B cell (primary cell): ENCODE results near the gene ARRB1. TPM values are rescaled to one million over a fixed set of nuclear protein-coding genes. Genes with fewer than 3 reads are reported as not detected.

Experiments
- ATAC-seq: fragments of 200-7000 bp; cut with Tn5 transposase; one replicate; pipeline ENCODE4 v1.10.0; 2021; ENCODE audit warnings: low read depth, mild to moderate bottlenecking, moderate number of reproducible peaks, moderate library complexity
- CTCF ChIA-PET: fragments of 350-600 bp; sonication (Branson Sonifier 250); formaldehyde crosslinking; loops from one replicate; lab custom pipeline; 2021; ENCODE audit warnings: antibody characterized with exemption, inconsistent platforms; lab: Charles Lee
- POLR2A ChIA-PET: fragments of 350-600 bp; sonication (Branson Sonifier 250); formaldehyde crosslinking; loops from one replicate; lab custom pipeline; 2021; ENCODE audit warnings: antibody characterized with exemption; lab: Charles Lee
- DNase-seq: peaks from one replicate; pipeline ENCODE4 v3.0.0; 2013
- H2AFZ ChIP-seq: 2 replicates; pipeline ENCODE4 v1.6.1; 2012; ENCODE audit warnings: mild to moderate bottlenecking, low read depth, low read length; ENCODE audit not compliant: insufficient read depth, poor library complexity, severe bottlenecking
- H3K27ac ChIP-seq, 2 donors: 1 replicate in 1 of 2; 2 replicates in 1 of 2; pipeline ENCODE4 v1.5.1; 2012 to 2013; ENCODE audit warnings: low read length in 2 of 2, mild to moderate bottlenecking in 2 of 2, moderate library complexity in 1 of 2
- H3K27me3 ChIP-seq, 4 experiments: fragments of 200-600 bp in 1 of 4; sonication (generic) in 1 of 4; replicated peaks in 1 of 4; 1 replicate in 2 of 4; 2 replicates in 2 of 4; pipeline versions ENCODE4 v1.6.1 to v1.7.0; 2013 to 2016; ENCODE audit warnings: low read length in 3 of 4, mild to moderate bottlenecking in 2 of 4, mixed read lengths in 1 of 4, moderate library complexity in 1 of 4; ENCODE audit not compliant: insufficient read depth in 4 of 4, control insufficient read depth in 3 of 4; ENCODE audit errors: control extremely low read depth in 1 of 4
- H3K36me3 ChIP-seq, 2 experiments: replicated peaks in 1 of 2; 1 replicate in 1 of 2; 2 replicates in 1 of 2; pipeline versions ENCODE4 v1.6.1 to v1.7.1; 2013; ENCODE audit warnings: low read length in 1 of 2; ENCODE audit not compliant: insufficient read depth in 2 of 2, control insufficient read depth in 1 of 2; ENCODE audit errors: control extremely low read depth in 1 of 2, extremely low read depth in 1 of 2
- H3K4me1 ChIP-seq, 2 donors: fragments of 200-600 bp in 1 of 2; sonication (generic) in 1 of 2; 1 replicate in 1 of 2; 2 replicates in 1 of 2; pipeline versions ENCODE4 v1.5.1 to v1.6.1; 2013 to 2017; ENCODE audit warnings: low read length in 2 of 2; ENCODE audit not compliant: control insufficient read depth in 2 of 2, insufficient read depth in 2 of 2
- H3K4me2 ChIP-seq: replicated peaks from 2 replicates; pipeline ENCODE3; 2012; ENCODE audit warnings: mild to moderate bottlenecking, low read depth, low read length; ENCODE audit not compliant: poor library complexity, severe bottlenecking
- H3K4me3 ChIP-seq, 5 experiments: fragments of 200-600 bp in 1 of 5; sonication (generic) in 1 of 5; 1 replicate in 3 of 5; 2 replicates in 2 of 5; pipeline versions ENCODE4 v1.5.1 to v1.7.0; 2011 to 2016; ENCODE audit warnings: low read length in 4 of 5, mild to moderate bottlenecking in 4 of 5, low read depth in 2 of 5, control low read depth in 1 of 5, moderate library complexity in 1 of 5; ENCODE audit not compliant: insufficient read depth in 1 of 5; ENCODE audit errors: control extremely low read depth in 1 of 5, extremely low read depth in 1 of 5
- H3K79me2 ChIP-seq: fragments of 200-600 bp; sonication (generic); one replicate; pipeline ENCODE4 v1.6.0; 2016; ENCODE audit warnings: low read length; ENCODE audit not compliant: control insufficient read depth, insufficient read depth
- H3K9ac ChIP-seq: fragments of 200-600 bp; sonication (generic); 2 replicates; pipeline ENCODE4 v1.6.1; 2017; ENCODE audit warnings: mild to moderate bottlenecking, low read length, moderate library complexity
- H3K9me3 ChIP-seq, 3 donors: one replicate each; pipeline versions ENCODE4 v1.6.1 to v1.7.1; 2013; ENCODE audit warnings: low read length in 2 of 3; ENCODE audit not compliant: control insufficient read depth in 2 of 3, insufficient read depth in 1 of 3; ENCODE audit errors: control extremely low read depth in 1 of 3
- H4K20me1 ChIP-seq: 2 replicates; pipeline ENCODE4 v1.6.0; 2012; ENCODE audit warnings: mild to moderate bottlenecking, low read length; ENCODE audit not compliant: insufficient read depth, control insufficient read depth, poor library complexity, severe bottlenecking
- H3K27ac Mint-ChIP-seq: one replicate; pipeline ENCODE4 v1.8.0; 2021; ENCODE audit warnings: mixed read lengths
- H3K27me3 Mint-ChIP-seq: one replicate; pipeline ENCODE4 v1.8.0; 2021; ENCODE audit warnings: mixed read lengths
- H3K4me1 Mint-ChIP-seq: one replicate; pipeline ENCODE4 v1.8.0; 2021; ENCODE audit warnings: mixed read lengths
- H3K4me3 Mint-ChIP-seq: one replicate; pipeline ENCODE4 v1.8.0; 2021; ENCODE audit warnings: mixed read lengths
- H3K9me3 Mint-ChIP-seq: one replicate; pipeline ENCODE4 v1.8.0; 2022; ENCODE audit warnings: mixed read lengths; ENCODE audit not compliant: insufficient read depth
- CTCF ChIP-seq: fragments of 200-600 bp; IDR thresholded peaks from one replicate; pipeline ENCODE4 v1.8.0; 2022; ENCODE audit warnings: antibody characterized with exemption, mild to moderate bottlenecking
- EZH2 ChIP-seq: IDR thresholded peaks from 2 replicates; pipeline ENCODE4 v1.6.1; 2012; ENCODE audit warnings: borderline replicate concordance, low read depth, mild to moderate bottlenecking, moderate library complexity, low read length; ENCODE audit not compliant: insufficient read depth, poor library complexity, severe bottlenecking
- WGBS: methylation state at CpG from one replicate; pipeline ENCODE4 v1.1.5; 2013; ENCODE audit warnings: missing lambda C conversion rate; ENCODE audit not compliant: insufficient coverage; 5-methylcytosine and 5-hydroxymethylcytosine counted together
- intact Hi-C: fragments of 100-400 bp; cut with micrococcal nuclease; formaldehyde crosslinking; loops from one replicate; pipeline ENCODE4 v1.10.0; 2022
- polyA plus RNA-seq: library from polyadenylated mRNA; depleted of rRNA; stranded (reverse); fragments of >200 nt; gene quantifications from 2 replicates; pipeline ENCODE4 v1.2.3, GENCODE V29; 2012
- total RNA-seq, 2 donors: library from RNA; stranded (reverse); fragments of 120-200 nt in 1 of 2; gene quantifications; 1 replicate in 1 of 2; 2 replicates in 1 of 2; pipeline versions ENCODE4 v1.2.3 to v1.2.4, GENCODE V29; 2013 to 2022

Gene ARRB1
- total and polyA plus RNA-seq, 2 donors (not counting 1 experiment from before 2014, with no cell fraction given) = 1.0 to 1.9 TPM

- ATAC-seq (no peak), DNase-seq (no peak)
- POLR2A ChIA-PET = interaction anchor here (1.6 kb wide), 1 partner anchor 21 kb away, joined by 3 read pairs; no protein-coding TSS in a partner anchor
- no peak overlapping the region for H3K27ac Mint-ChIP-seq
- Histone ChIP-seq H3K9ac (no peak overlapping the region), H2AFZ (no peak overlapping the region), H3K4me2 (peak overlapping the region; percentile 49), H3K4me1 (peaks cover 33 to 58% of the 10 kb centered on the region in 2 donors), H3K27me3 (peaks cover 0 to 4% (median 0%) of the 10 kb centered on the region in 4 experiments), H3K9me3 (peaks cover 0 to 2% (median 0%) of the 10 kb centered on the region in 3 donors), H4K20me1 (no peaks in the 10 kb centered on the region), H3K79me2 (no peaks in the 10 kb centered on the region), H3K27ac (no peak overlapping the region), H3K4me3 (no peak overlapping the region), H3K36me3 (no peaks in the 10 kb centered on the region)
- H3K9me3 Mint-ChIP-seq = no peaks in the 10 kb centered on the region
- no peak overlapping the region for H3K4me3 Mint-ChIP-seq
- intact Hi-C loops = no loop called here
- peaks cover 3% of the 10 kb centered on the region for H3K27me3 Mint-ChIP-seq
- peaks cover 40% of the 10 kb centered on the region for H3K4me1 Mint-ChIP-seq
- TF ChIP-seq EZH2 (no peak), CTCF (no peak)
- CTCF ChIA-PET = interaction anchor here (0.8 to 2.8 kb wide), 9 partner anchors 8 to 241 kb away, joined by 3 to 12 read pairs (median 4); no protein-coding TSS in a partner anchor
- WGBS = 80% methylated on average over 15 of the region's 17 CpGs
These were observed 88.3 kb downstream of the ARRB1 start for GRCh38 chr11:75262961-75263852.

GRCh38 chr11:75262436-75262835, 89.0 kb downstream of the ARRB1 start:
- H3K27me3 Mint-ChIP-seq = peaks cover 10% of the 10 kb centered on the region
- no peak overlapping the region for H3K27ac Mint-ChIP-seq
- no peaks in the 10 kb centered on the region for H4K20me1 ChIP-seq
- intact Hi-C loops = no loop called here
- no peak overlapping the region for H3K4me3 ChIP-seq
- ChIA-PET POLR2A (no interaction called here), CTCF (interaction anchor here (1.3 to 2.8 kb wide), 5 partner anchors 9 to 116 kb away, joined by 4 to 12 read pairs (median 6); no protein-coding TSS in a partner anchor)
- H3K27ac ChIP-seq = no peak overlapping the region
- H3K27me3 ChIP-seq = peaks cover 0 to 10% (median 0%) of the 10 kb centered on the region in 4 experiments
- no peaks in the 10 kb centered on the region for H3K36me3 ChIP-seq
- no peak overlapping the region for H2AFZ ChIP-seq
- H3K9me3 ChIP-seq = peaks cover 0 to 2% (median 0%) of the 10 kb centered on the region in 3 donors
- H3K4me3 Mint-ChIP-seq = no peak overlapping the region
- H3K4me1 Mint-ChIP-seq = peaks cover 40% of the 10 kb centered on the region
- no peak for ATAC-seq
- no peaks in the 10 kb centered on the region for H3K9me3 Mint-ChIP-seq
- TF ChIP-seq EZH2 (no peak), CTCF (no peak)
- WGBS = 100% methylated on average over 3 of the region's 4 CpGs
- no peak overlapping the region for H3K4me2 ChIP-seq
- H3K4me1 ChIP-seq = peaks cover 33 to 58% of the 10 kb centered on the region in 2 donors
- H3K79me2 ChIP-seq = no peaks in the 10 kb centered on the region
- no peak for DNase-seq
- no peak overlapping the region for H3K9ac ChIP-seq
